ENCODE results near the gene USP3.
"Not testable (repeated sequence)": the region's sequence is repeated elsewhere in the genome, so short reads cannot be mapped to it uniquely, and the experiment has no call there.

The USP3 gene

DNA sequence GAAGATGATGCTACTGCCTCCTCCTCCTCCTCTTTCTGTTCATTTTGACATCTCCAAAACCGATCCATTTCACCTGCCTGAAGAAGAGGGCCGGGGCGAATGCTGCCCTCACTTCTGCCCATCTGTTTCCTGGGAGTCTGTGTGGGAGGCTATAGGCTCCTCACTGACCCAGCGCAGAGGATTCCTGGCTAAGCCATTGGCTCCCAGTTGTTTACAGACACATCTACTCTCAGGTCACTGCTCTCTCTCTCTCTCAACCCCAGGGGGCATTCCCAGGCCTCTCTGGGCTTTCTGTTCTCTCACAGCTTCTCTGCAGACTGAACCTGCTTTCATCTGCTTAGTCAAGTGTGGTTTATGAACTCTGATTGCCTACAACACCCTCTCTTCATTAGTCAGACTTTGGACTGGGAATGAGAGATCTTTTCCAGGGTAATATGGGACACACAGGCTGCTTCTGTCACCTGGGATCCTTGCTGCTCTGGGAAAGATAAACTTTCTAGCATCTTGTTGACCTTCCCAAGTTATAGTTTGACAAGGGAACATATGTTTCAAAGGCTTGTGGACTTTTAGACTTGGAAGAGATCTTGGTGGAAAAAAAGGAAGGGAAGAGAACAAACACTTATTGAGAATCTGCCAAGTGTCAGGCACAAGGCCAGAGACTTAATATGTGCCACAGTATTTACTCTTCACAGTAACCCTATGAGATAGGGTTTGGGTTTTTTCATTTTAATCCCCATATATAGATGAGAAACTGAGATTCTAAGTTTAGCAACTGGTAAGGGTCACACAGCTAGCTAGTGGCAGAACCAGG is 30.2 kb upstream of the USP3 start:
- DNase-seq, result peak; percentile 57
- in situ Hi-C loops (cut with HindIII; ENCODE audit: low pct_ligation_motif_present, low pct_unique_long_range_greater_than_20kb, low sequenced_read_pairs), result no loop called here

DNA sequence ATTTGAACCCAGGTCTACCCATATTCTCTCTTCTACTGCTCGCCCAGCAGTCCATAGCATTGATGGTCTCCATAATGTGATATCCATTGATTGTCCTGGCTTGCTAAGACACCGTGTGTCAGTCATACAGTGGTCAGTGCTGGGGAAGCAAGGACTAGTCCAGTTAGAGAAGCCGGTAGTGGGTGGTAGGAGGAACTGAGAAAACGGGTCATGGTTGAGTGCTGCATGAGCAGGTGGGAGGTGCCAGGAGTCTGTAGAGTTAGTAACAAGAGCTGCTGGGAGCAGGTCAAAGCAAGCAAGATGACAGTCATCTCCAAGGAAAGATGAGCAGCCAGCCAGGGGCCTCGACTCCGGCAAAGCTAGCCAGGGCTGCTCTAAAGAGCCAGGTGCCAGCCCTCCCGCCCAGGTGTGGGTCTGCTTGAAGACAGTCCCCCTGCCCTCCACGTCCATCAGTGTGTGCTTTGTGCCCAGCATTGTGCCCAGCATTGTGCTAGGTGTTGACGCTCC is 29.5 kb upstream of the USP3 start:
- in situ Hi-C loops (cut with HindIII; ENCODE audit: low pct_ligation_motif_present, low pct_unique_long_range_greater_than_20kb, low sequenced_read_pairs), result no loop called here
- peak; percentile 51 for DNase-seq

DNA sequence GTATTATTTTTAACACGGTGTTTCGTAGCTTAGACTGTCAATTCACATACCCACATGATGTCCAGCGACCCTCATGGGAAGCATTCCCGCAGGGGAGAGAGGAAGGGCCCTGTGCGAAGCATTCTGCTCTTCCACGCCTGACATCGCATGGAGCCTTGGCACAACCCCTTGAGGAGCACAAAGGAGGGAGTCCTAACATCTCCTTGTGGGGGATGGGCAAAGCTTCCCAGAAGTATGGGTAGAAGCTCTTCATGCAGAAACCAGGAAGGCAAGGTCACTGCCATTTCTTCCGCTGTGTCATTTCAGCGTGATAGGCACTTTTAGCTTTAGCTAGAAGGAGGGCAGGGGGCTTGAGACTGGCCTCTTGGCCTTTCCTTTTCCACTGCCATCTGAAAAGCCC is 28.7 kb upstream of the USP3 start:
- no peak for DNase-seq
- in situ Hi-C loops (cut with HindIII; ENCODE audit: low pct_ligation_motif_present, low pct_unique_long_range_greater_than_20kb, low sequenced_read_pairs), result no loop called here

DNA sequence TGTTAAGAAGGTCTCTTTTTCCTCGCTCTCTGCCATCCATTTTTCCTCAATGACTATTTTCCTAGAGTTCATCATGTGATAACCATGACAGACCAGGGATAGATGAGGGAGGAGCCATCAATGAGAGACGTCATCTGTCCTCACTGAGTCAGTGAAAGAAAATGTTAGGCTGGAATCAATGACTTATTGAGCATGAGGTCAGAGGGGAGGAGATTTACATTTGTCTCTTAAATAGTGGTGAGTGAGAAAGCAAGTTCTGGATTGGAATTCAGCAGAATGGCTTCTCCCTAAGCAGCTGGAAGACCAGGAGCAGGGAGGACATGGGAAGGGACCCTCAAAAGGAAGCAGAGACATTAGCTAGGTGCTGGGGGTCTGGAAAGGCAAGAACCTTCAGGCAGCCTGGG is 28.2 kb upstream of the USP3 start:
- in situ Hi-C loops (cut with HindIII; ENCODE audit: low pct_ligation_motif_present, low pct_unique_long_range_greater_than_20kb, low sequenced_read_pairs), result no loop called here
- DNase-seq, result peak; percentile 95

DNA sequence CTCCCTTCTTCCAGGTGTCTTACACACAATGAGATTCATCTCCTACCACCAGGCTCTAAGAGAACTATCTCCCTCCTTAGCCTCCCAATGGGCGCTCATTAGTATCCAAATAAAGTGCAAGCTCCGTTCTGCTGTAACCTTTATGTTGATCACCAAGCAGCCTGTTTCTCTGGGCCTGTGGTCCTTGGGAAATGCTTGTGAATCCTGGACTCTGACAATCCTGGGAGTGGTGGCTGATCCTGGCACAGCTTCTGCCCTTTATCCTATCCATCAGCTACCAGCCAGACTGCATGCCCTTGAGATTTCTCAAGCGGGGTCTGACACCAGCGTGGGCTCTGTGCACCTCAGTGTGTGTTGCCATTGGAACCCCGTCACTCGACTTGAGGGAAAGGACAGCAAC is 26.1 kb upstream of the USP3 start:
- DNase-seq, result no peak
- in situ Hi-C loops (cut with HindIII; ENCODE audit: low pct_ligation_motif_present, low pct_unique_long_range_greater_than_20kb, low sequenced_read_pairs), result no loop called here

DNA sequence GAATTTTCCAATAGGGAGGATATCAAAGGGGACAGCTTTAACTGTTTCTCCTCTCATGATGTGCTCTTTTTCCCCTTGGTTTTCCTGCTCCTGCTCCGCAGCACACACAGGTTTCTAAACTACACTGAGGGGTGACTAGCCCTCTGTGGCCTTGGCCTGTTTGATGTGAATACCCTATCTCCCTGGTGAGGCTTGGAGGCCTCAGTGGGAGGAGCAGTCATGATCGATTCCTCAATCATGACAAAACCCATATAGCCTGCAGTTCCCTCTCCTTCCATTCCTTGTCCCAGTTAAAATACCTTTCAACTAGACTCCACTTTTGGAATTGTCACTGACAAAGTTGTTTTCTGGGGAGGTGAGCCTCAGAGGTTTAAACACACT is 24.0 kb upstream of the USP3 start:
- in situ Hi-C loops (cut with HindIII; ENCODE audit: low pct_ligation_motif_present, low pct_unique_long_range_greater_than_20kb, low sequenced_read_pairs), result no loop called here
- DNase-seq, result no peak

DNA sequence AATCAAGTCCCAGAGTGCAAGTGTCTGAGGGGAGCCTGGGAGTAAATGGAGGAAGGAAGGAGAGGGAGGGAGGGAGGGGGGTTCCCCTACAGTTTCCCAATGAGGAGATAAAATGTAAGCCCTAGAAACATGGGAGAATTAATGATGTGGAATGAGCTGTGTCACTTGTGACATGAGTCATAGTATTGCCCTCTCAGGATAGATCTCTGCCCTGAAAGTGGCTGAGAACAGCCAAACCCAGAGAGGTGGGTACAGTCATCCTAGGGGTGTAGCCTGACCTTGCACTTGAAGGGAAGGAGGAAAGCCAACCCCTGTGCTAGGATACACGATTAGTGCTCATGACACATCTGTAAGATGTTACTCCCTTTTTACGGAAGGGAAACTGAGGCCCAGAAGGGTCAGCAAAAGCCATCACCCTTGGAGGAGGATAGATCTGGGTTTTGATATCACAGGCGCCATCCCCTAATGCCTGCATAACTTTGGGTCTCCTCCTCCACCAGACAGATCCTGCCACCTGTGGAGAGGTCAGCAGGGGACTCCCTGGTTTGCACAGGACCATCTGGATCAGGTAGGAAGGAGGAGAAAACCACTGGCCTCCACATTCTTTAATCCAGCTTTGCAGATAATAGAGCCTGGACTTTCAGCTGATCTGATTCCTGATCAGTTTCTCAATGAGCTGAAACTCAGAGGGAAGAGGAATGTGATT is 23.1 kb upstream of the USP3 start:
- peak; percentile 86 for DNase-seq
- in situ Hi-C loops (cut with HindIII; ENCODE audit: low pct_ligation_motif_present, low pct_unique_long_range_greater_than_20kb, low sequenced_read_pairs), result no loop called here

DNA sequence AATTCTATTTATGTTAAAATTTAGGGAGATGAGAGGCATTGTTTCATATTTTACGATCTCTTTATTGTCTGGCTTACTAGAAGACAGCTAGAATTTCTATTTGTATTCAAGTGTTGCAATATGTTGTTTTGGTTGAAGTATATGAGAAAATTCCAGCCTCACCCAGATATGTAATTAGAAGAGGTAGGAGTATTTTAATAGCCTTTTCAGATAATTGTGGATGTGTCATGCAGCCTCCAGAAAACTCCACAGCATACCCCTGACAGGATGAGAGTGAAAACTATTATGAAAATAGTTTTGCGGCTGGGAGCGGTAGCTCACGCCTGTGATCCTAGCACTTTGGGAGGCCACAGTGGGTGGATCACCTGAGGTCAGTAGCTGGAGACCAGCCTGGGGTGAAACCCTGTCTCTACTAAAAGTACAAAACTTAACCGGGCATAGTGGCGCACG is 21.5 kb upstream of the USP3 start:
- no peak for DNase-seq
- in situ Hi-C loops (cut with HindIII; ENCODE audit: low pct_ligation_motif_present, low pct_unique_long_range_greater_than_20kb, low sequenced_read_pairs), result no loop called here

DNA sequence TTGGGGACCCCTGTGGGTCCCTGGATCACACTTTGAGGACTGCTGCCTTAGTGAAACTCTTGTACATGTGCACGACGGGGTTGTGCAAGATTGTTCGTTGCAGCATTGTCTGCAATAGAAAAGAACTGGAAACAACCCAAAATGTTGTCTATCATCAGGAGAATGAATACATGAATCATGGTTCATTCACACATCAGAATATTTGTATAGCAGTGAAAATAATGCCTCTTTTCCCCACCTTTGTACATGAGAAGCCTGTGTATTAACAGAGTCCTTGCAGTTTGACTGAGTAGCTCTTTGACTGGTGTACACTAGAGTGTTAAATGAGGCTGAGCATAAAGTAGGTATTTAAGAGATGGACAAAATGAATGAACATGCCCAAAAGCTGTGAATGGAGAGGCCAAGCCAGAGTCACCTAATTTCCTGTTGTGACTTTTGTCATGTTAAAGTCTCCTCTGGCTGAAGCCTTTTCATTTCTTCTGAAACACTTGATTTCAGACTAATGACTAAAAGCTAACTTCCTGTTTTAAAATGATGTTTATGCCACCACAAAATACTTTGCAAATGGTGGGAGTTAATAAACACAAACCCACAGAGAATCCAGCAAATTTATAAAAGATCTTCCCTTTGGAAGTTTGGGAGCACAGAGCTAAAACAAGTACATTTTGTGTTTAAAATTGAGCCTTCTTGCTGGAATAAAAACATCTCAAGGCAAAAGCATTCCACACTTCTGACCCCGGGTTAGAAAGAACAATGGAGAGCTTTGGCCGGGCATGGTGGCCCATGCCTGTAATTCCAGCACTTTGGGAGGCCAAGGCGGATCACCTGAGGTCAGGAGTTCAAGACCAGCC is 20.6 kb upstream of the USP3 start:
- in situ Hi-C loops (cut with HindIII; ENCODE audit: low pct_ligation_motif_present, low pct_unique_long_range_greater_than_20kb, low sequenced_read_pairs), result no loop called here

DNA sequence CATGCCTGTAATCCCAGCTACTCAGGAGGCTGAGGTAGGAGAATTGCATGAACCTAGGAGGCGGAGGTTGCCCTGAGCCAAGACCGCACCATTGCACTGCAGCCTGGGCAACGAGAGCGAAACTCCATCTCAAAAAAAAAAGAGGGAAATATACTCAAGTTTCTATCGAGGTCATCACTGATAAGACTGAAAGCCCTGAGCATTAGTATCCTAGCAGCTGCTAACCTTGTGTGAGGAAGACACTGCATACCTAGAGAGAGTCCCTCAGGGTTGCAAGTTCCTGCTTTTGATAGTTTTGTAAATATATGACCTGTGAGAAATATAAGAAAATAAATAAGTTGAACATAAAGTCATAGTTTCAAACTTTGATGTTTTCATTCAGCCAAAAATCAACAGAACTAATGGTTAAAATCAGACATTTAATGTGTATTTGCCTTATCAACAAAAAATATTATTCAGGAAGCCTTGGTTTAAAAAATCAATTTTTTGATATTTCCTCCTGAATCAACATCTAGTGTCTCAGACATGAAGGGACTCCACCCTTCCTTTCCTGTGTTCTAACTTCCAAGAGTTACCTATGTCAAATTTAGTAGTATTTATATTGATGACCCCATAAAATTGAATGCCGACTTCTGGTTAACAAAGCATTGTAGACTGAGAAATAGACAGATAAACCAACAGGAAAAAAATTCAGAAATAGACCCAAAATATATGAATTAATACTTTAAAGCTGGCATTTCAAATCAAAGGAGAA is 19.8 kb upstream of the USP3 start:
- DNase-seq, result no peak
- in situ Hi-C loops (cut with HindIII; ENCODE audit: low pct_ligation_motif_present, low pct_unique_long_range_greater_than_20kb, low sequenced_read_pairs), result no loop called here

More for the DNA sequence above, 20.6 kb upstream of the USP3 start:
- no peak for DNase-seq

DNA sequence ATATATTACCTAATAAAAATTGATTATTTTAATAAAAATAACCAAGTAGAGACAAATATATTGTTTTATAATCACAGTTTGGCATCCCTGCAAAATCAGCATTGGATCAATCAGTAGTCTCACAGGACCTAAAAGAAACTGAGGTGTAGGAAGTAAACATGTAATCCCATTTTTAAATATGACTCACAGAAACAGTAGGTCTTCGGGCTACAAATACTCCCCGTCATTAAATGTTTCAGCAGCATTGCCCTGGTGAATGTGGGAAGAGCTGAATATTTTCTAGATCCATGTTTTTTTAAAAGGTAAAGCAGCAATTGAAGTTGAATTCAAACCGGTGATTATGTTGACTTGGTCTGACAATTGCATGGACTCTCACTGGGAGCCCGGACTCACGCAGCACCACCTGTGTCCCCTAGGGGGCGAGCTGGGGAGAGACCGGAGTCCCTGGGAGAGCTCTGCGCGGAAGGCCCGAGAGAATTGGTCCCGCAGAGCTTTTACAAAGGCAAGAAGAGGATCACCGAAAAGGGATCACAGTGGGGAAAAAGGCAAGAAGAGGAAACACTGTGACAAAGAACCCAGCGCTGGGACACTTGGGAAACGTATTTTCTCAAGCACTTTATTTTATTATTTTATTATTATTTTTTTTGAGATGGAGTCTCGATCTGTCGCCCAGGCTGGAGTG is 17.2 kb upstream of the USP3 start:
- DNase-seq, result peak; percentile 75
- in situ Hi-C loops (cut with HindIII; ENCODE audit: low pct_ligation_motif_present, low pct_unique_long_range_greater_than_20kb, low sequenced_read_pairs), result no loop called here

DNA sequence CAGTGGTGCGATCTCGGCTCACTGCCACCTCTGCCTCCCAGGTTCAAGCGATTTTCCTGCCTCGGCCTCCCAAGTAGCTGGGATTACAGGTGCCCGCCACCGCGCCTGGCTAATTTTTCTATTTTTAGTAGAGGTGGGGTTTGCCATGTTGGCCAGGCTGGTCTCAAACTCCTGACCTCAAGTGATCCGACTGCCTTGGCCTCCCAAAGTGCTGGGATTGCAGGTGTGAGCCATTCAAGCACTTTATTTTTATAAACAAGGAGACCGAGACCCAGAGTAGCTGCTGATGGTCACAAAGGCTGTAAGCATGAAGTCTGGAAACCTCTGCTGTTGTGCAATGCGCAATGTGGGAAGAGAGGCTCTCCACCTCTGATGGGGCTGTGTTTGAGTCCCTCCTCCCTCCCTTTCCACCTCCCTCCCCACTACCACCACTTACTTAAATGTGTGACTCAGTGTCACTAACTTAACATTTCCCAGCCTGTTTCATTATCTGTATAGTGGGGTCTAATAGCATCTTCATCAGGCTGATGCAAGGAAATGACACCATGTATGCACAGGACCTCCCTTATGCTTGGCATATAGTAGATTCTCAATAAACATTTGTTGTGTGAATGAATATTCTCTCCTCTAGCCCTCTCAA is 16.5 kb upstream of the USP3 start:
- DNase-seq; in situ Hi-C loops (cut with HindIII; ENCODE audit: low pct_ligation_motif_present, low pct_unique_long_range_greater_than_20kb, low sequenced_read_pairs): not testable (repeated sequence)

DNA sequence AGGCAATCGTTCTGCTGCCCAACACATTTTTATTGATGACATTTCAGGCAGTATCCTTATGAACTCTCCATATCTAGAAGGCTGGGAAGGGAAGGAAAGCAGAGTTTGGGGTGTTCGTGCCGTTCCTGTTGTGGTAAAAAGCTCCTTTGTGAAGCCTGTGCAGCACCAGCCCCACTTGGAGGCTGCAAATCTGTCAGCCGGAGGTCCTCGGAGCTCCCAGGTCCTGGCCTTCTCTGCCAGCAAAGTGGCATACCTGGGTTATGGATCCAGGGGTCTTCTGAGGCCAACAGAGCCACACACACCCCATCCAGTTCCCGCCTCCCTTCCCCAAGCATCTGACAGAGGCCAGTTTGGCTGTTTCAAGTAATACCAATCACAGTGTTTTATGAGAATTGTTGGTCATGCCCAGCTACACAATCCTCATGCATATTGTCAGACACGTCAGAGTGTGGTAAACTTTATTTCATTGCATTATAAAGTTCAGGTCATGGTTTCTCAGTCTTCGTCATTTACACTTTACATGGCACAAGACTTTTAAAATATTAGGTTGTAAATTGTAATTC is 15.9 kb upstream of the USP3 start:
- in situ Hi-C loops (cut with HindIII; ENCODE audit: low pct_ligation_motif_present, low pct_unique_long_range_greater_than_20kb, low sequenced_read_pairs), result no loop called here

DNA sequence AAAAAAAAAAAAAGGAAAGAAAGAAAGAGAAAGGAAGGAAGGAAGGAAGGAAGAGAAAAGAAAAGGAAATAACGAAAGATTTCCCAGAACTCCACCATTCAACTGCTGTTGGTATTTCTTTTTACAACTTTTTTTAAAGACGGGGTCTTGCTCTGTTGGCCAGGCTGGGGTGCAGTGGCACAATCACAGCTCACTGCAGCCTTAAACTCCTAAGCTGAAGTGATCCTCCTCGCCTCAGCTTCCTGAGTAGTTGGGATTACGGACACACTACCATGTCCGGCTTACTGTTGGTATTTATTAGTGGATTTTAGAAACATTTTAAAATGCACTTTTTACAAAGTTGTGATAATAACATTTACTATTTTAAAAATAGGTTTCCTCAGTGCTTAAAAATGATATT is 15.0 kb upstream of the USP3 start:
- in situ Hi-C loops (cut with HindIII; ENCODE audit: low pct_ligation_motif_present, low pct_unique_long_range_greater_than_20kb, low sequenced_read_pairs), result no loop called here

More for the DNA sequence above, 15.9 kb upstream of the USP3 start:
- DNase-seq, result no peak

DNA sequence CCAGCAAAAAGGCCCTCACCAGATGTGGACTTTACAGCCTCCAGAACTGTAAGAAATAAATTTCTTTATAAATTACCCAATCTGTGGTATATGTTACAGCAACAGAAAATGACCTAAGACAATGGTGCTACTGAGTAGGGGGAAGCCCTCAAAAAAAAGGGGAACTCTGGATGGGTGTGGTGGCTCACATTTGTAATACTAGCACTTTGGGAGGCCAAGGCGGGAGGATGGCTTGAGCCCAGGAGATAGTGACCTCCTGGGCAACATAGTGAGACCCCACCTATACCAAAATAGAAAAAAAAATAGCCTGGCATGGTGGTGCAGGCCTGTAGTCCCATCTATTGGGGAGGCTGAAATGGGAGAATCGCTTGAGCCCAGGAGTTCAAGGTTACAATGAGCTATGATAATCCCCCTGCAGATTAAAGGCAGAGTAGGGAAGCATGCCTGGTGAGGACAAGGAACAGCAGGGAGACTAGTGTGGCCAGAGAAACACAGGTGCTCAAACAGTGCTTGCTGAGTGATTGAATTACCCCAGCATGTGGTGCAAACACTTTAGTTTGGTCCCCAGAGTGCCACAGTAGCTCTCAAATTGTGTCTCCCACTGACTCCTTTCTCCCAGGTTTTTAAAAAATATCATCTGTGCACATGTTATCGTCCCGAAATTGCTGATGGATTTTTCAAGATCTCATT is 13.9 kb upstream of the USP3 start:
- in situ Hi-C loops (cut with HindIII; ENCODE audit: low pct_ligation_motif_present, low pct_unique_long_range_greater_than_20kb, low sequenced_read_pairs), result no loop called here
- DNase-seq, result no peak

More for the DNA sequence above, 15.0 kb upstream of the USP3 start:
- DNase-seq, result no peak

DNA sequence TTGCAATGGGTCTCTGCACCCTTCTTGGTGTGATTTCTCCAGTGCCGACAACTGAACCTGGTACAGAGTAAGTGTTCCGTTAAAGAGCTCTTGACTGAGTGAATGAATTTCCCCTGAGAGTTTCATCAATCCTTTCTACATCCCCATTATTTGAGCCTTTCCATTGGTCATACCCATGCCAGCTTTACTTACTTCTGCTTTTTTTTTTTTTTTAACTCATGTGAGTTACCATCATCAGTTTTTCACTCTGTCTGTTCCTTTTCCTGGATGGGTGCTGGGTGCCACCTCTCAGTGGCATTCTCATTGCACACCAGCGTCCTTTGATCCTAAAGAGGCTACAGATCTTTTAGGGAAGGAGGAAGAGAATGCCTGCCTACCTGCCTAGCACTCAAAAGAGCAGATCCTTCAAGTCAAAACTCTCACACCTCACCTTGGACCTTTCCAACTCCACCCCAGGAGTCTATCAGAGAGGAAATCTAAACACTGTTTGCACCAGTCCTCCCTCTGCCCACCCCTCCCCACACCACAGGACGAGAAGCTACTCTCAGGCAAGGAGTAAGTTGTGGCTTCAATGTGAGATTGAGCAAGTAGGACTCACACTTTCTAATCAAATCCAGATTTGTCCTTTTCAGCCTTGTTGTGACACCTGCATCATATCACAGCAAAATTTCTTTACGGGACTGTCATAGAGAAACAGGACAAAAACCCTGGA is 13.1 kb upstream of the USP3 start:
- in situ Hi-C loops (cut with HindIII; ENCODE audit: low pct_ligation_motif_present, low pct_unique_long_range_greater_than_20kb, low sequenced_read_pairs), result no loop called here
- DNase-seq, result no peak
